Skeletal muscle satellite cell (primary cell): Measurements from ENCODE around the gene ZNF296.
"Not testable (repeated sequence)": the region's sequence is repeated elsewhere in the genome, so short reads cannot be mapped to it uniquely, and the experiment has no call there.

Experiments used
- H3K27me3 ChIP-seq: 2 replicates; pipeline ENCODE4 v1.7.0; 2013; ENCODE audit warnings: low read length; ENCODE audit not compliant: control insufficient read depth, insufficient read depth
- H3K36me3 ChIP-seq: 2 replicates; pipeline ENCODE4 v1.7.0; 2013; ENCODE audit warnings: mild to moderate bottlenecking, control low read depth, low read length; ENCODE audit not compliant: insufficient read depth
- H3K4me1 ChIP-seq: 2 replicates; pipeline ENCODE4 v1.7.0; 2013; ENCODE audit warnings: low read length; ENCODE audit not compliant: control insufficient read depth, insufficient read depth
- H3K4me2 ChIP-seq: 2 replicates; pipeline ENCODE4 v1.7.0; 2013; ENCODE audit warnings: mild to moderate bottlenecking, low read length
- H3K4me3 ChIP-seq: 2 replicates; pipeline ENCODE4 v1.7.0; 2013; ENCODE audit warnings: low read length
- H3K9ac ChIP-seq: 2 replicates; pipeline ENCODE4 v1.7.0; 2013; ENCODE audit warnings: mild to moderate bottlenecking, low read depth, low read length, moderate library complexity
- H3K9me3 ChIP-seq: replicated peaks from 2 replicates; pipeline ENCODE4 v1.7.0; 2013; ENCODE audit warnings: mild to moderate bottlenecking, control low read depth, low read length

The ZNF296 gene

GRCh38 chr19:45115809-45116615 is 39.7 kb upstream of the ZNF296 start:
- Histone ChIP-seq H3K9ac (no peak overlapping the region), H3K36me3 (no peaks in the 10 kb centered on the region), H3K9me3 (no peaks in the 10 kb centered on the region), H3K4me1 (peaks cover 25% of the 10 kb centered on the region), H3K27me3 (no peaks in the 10 kb centered on the region), H3K4me3 (no peak overlapping the region), H3K4me2 (no peak overlapping the region)

GRCh38 chr19:45114116-45114515 is 37.8 kb upstream of the ZNF296 start:
- Histone ChIP-seq H3K27me3 (no peaks in the 10 kb centered on the region), H3K4me3 (no peak overlapping the region), H3K4me1 (peaks cover 25% of the 10 kb centered on the region), H3K9me3 (no peaks in the 10 kb centered on the region), H3K4me2 (no peak overlapping the region), H3K36me3 (no peaks in the 10 kb centered on the region), H3K9ac (no peak overlapping the region)

DNA sequence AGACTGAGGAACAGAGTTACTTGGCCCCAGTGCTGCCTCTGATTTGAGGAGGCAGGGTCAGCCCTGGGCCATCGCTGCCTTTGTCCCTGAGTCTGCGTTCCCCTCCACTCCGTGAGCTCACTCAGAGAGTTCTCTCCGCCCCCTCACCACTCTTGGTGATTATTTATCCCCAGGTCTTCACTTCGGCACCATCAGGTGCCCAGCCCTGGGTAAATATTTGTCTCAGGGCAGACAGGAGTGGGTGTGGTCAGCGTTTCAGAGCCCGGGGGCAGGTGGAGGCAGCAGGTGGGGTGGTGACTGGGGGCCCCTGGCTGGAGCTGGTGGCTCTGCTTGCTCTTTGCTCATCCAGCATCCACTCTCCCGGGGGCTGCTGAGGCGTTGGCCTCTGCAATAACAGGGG is 37.4 kb upstream of the ZNF296 start:
- Histone ChIP-seq H3K27me3 (no peaks in the 10 kb centered on the region), H3K9ac (no peak overlapping the region), H3K4me2 (no peak overlapping the region), H3K4me1 (peaks cover 22% of the 10 kb centered on the region), H3K4me3 (no peak overlapping the region), H3K9me3 (no peaks in the 10 kb centered on the region), H3K36me3 (no peaks in the 10 kb centered on the region)

- peaks cover 13% of the 10 kb centered on the region for H3K4me1 ChIP-seq
These were observed 36.0 kb upstream of the ZNF296 start for GRCh38 chr19:45112111-45112827.

DNA sequence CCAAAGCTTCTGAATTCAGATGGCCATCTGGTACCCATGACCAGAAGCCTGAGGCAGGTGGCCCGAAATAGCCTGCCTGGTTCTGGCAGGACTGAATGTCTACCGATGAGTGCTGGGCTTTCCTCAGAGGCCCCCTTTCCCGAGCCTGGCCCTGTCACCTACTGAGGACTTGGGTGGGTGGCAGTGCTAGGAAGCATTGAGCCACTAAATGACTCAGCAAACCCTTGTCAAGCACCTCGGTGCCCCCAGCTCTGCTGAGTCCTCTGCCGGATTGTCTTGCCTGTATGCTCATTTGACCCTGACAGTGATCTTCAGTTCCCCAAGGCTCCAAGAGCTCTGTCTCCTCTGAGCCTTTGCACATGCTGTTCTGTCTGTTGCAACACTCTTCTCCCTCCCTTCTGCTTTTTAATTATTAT is 34.6 kb upstream of the ZNF296 start:
- H3K9me3 ChIP-seq, result no peaks in the 10 kb centered on the region
- H3K9ac ChIP-seq, result no peak overlapping the region
- no peaks in the 10 kb centered on the region for H3K36me3 ChIP-seq
- no peak overlapping the region for H3K4me3 ChIP-seq
- no peaks in the 10 kb centered on the region for H3K27me3 ChIP-seq
- H3K4me2 ChIP-seq, result no peak overlapping the region
- peaks cover 2% of the 10 kb centered on the region for H3K4me1 ChIP-seq

More at GRCh38 chr19:45112111-45112827, 36.0 kb upstream of the ZNF296 start:
- Histone ChIP-seq H3K27me3 (no peaks in the 10 kb centered on the region), H3K9me3 (no peaks in the 10 kb centered on the region), H3K4me3 (no peak overlapping the region), H3K4me2 (no peak overlapping the region), H3K36me3 (no peaks in the 10 kb centered on the region), H3K9ac (no peak overlapping the region)

- Histone ChIP-seq H3K27me3 (no peaks in the 10 kb centered on the region), H3K9me3 (no peaks in the 10 kb centered on the region), H3K9ac (no peak overlapping the region), H3K4me1 (peaks cover 7% of the 10 kb centered on the region), H3K4me2 (no peak overlapping the region), H3K36me3 (no peaks in the 10 kb centered on the region), H3K4me3 (no peak overlapping the region)
These were observed 31.4 kb upstream of the ZNF296 start for GRCh38 chr19:45107621-45108150.

DNA sequence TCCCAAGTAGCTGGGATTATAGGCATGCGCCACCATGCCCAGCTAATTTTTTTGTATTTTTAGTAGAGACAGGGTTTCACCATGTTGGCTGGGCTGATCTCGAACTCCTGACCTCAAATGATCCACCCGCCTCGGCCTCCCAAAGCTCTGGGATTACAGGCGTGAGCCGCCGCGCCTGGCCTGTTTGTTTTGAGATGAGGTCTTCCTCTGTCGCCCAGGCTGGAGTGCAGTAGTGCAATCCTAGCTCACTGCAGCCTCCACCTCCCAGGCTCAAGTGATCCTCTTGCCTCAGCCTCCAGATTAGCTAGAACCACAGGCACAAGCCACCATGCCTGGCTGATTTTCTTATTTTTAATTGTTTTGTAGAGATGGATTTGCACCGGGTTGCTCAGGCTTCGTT is 30.1 kb upstream of the ZNF296 start:
- H3K9me3 ChIP-seq, H3K4me2 ChIP-seq, H3K4me1 ChIP-seq, H3K9ac ChIP-seq, H3K27me3 ChIP-seq, H3K4me3 ChIP-seq, H3K36me3 ChIP-seq: not testable (repeated sequence)

DNA sequence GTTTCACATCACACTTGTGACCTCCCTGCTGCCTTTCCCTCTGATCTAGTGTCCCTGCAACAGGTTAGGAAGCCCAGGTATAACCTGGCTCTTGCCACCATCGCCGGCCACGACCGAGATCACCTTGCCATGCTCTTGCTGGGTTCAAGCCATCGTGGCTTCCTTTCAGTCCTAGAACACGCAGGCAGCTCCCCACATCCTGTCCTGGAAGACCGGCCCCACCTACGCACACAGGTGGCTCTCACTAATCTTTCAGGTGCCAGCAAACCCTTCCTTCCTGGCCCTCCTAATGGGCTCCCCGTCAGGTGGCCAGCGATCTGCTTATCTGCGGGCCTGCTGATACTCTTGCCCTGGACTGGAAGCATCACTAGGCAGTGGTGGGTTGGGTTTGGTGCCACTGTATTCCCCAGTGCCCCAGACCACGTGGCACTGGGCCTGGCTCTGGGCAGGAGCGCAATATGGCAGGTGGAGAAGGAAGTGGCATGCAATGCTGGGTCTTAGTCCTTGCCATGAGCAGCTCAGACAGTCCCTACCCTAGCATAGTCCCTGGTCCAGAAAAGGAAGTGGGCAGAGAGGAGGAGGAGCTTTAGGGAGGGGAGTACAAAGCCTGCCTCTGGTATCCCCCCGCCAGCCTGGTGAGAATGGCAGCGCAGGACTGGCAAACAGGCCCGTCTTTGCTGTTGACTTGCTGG is 28.5 kb upstream of the ZNF296 start:
- H3K4me3 ChIP-seq, result no peak overlapping the region
- H3K36me3 ChIP-seq, result peaks cover 4% of the 10 kb centered on the region
- H3K9ac ChIP-seq, result no peak overlapping the region
- H3K4me2 ChIP-seq, result no peak overlapping the region
- peaks cover 22% of the 10 kb centered on the region for H3K4me1 ChIP-seq
- no peaks in the 10 kb centered on the region for H3K27me3 ChIP-seq
- H3K9me3 ChIP-seq, result no peaks in the 10 kb centered on the region

GRCh38 chr19:45103508-45104319 is 27.4 kb upstream of the ZNF296 start:
- no peaks in the 10 kb centered on the region for H3K27me3 ChIP-seq
- H3K4me2 ChIP-seq, result peak overlapping the region; percentile 51
- H3K4me3 ChIP-seq, result no peak overlapping the region
- H3K9me3 ChIP-seq, result no peaks in the 10 kb centered on the region
- H3K4me1 ChIP-seq, result peaks cover 33% of the 10 kb centered on the region
- H3K36me3 ChIP-seq, result peaks cover 4% of the 10 kb centered on the region
- no peak overlapping the region for H3K9ac ChIP-seq

GRCh38 chr19:45103156-45103507 is 26.9 kb upstream of the ZNF296 start:
- H3K36me3 ChIP-seq, result peaks cover 4% of the 10 kb centered on the region
- no peak overlapping the region for H3K9ac ChIP-seq
- no peak overlapping the region for H3K4me3 ChIP-seq

DNA sequence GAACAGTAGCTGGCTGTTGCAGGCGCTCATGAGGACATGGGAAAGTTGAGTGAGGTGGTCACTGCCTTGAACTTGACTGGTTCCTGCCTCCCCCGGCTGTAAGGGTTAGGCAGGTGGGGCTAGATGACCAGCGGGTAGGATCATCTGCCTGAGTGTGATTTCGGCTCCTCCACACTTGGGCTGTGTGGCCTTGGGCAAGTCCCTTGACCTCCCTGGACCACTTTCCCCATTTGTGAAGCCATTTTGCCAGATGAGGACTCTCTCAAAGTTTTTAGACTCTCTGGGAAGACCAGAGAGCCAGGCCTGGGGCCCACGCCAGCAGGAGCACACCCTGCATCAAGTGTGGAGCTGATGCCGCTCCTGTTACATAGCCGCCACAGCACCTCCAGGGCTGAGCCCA is 26.2 kb upstream of the ZNF296 start:
- no peak overlapping the region for H3K4me3 ChIP-seq
- no peaks in the 10 kb centered on the region for H3K9me3 ChIP-seq
- H3K27me3 ChIP-seq, result no peaks in the 10 kb centered on the region
- no peak overlapping the region for H3K9ac ChIP-seq
- H3K4me2 ChIP-seq, result no peak overlapping the region
- H3K4me1 ChIP-seq, result peaks cover 44% of the 10 kb centered on the region
- H3K36me3 ChIP-seq, result peaks cover 4% of the 10 kb centered on the region

More at GRCh38 chr19:45103156-45103507, 26.9 kb upstream of the ZNF296 start:
- H3K27me3 ChIP-seq, result no peaks in the 10 kb centered on the region
- H3K9me3 ChIP-seq, result no peaks in the 10 kb centered on the region
- peak overlapping the region; percentile 51 for H3K4me2 ChIP-seq
- H3K4me1 ChIP-seq, result peaks cover 38% of the 10 kb centered on the region
